HL-60 (cell line): ENCODE data around the gene CDS2.

Source experiments
- DNase-seq, 2 experiments: peaks; one replicate each; pipeline ENCODE4 v3.0.0-alpha.2; 2010 to 2020; ENCODE audit warnings: low read depth in 1 of 2, low spot score in 1 of 2
- H3K27ac ChIP-seq: fragments of 250-450 bp; sonication (Bioruptor Pico); replicated peaks from 2 replicates; pipeline ENCODE4 v1.5.1; 2020; ENCODE audit warnings: mild to moderate bottlenecking, moderate library complexity
- H3K27me3 ChIP-seq: fragments of 250-450 bp; sonication (Bioruptor Pico); 2 replicates; pipeline ENCODE4 v1.5.1; 2021; ENCODE audit warnings: mild to moderate bottlenecking, moderate library complexity; ENCODE audit not compliant: insufficient read depth, poor library complexity, severe bottlenecking
- H3K4me3 ChIP-seq: replicated peaks from 2 replicates; pipeline ENCODE4 v1.5.1; 2011; ENCODE audit warnings: mild to moderate bottlenecking, control low read depth, low read length; ENCODE audit not compliant: insufficient read depth
- GABPA ChIP-seq: IDR thresholded peaks from 2 replicates; pipeline ENCODE4 v1.6.1; 2012; ENCODE audit warnings: low read depth
- POLR2AphosphoS5 ChIP-seq: IDR thresholded peaks from 2 replicates; pipeline ENCODE4 v1.6.1; 2012; ENCODE audit warnings: low read depth
- SPI1 ChIP-seq: IDR thresholded peaks from 2 replicates; pipeline ENCODE4 v1.6.1; 2012; ENCODE audit warnings: low read depth, mild to moderate bottlenecking, borderline replicate concordance
- TF ChIP-seq, protein P1 (sequence below): IDR thresholded peaks from one replicate; pipeline ENCODE4 v1.5.1; 2011; ENCODE audit warnings: low read length, control low read depth, inconsistent platforms; ENCODE audit not compliant: insufficient read depth
- TF ChIP-seq, protein P2 (sequence below): IDR thresholded peaks from 2 replicates; pipeline ENCODE4 v1.6.1; 2012; ENCODE audit warnings: low read depth; ENCODE audit not compliant: insufficient replicate concordance

The CDS2 gene

DNA sequence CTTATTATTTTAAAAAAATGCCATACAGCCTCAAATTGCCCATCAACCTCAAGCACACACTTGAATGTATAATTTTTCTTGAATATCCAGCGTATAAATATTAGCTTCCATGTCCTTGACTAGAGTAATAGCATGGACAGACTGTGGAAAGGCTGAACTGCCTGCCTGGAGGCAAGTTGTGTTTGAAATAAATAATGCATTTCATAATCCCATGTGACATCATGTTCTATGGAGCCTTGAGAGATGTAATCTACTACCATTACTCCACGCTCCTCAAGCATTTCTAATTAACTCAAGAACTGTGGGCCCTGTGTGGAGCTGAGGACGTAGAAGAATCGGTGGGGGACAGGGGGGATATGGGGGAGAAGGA lies 94.2 kb downstream of the CDS2 start:
- no peak overlapping the region for H3K4me3 ChIP-seq
- H3K27ac ChIP-seq = no peak overlapping the region
- H3K27me3 ChIP-seq = no peaks in the 10 kb centered on the region
- TF ChIP-seq POLR2AphosphoS5 = no peak
- TF ChIP-seq GABPA = no peak
- TF ChIP-seq, protein P1, sequence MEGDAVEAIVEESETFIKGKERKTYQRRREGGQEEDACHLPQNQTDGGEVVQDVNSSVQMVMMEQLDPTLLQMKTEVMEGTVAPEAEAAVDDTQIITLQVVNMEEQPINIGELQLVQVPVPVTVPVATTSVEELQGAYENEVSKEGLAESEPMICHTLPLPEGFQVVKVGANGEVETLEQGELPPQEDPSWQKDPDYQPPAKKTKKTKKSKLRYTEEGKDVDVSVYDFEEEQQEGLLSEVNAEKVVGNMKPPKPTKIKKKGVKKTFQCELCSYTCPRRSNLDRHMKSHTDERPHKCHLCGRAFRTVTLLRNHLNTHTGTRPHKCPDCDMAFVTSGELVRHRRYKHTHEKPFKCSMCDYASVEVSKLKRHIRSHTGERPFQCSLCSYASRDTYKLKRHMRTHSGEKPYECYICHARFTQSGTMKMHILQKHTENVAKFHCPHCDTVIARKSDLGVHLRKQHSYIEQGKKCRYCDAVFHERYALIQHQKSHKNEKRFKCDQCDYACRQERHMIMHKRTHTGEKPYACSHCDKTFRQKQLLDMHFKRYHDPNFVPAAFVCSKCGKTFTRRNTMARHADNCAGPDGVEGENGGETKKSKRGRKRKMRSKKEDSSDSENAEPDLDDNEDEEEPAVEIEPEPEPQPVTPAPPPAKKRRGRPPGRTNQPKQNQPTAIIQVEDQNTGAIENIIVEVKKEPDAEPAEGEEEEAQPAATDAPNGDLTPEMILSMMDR = no peak
- DNase-seq = no peak

DNA sequence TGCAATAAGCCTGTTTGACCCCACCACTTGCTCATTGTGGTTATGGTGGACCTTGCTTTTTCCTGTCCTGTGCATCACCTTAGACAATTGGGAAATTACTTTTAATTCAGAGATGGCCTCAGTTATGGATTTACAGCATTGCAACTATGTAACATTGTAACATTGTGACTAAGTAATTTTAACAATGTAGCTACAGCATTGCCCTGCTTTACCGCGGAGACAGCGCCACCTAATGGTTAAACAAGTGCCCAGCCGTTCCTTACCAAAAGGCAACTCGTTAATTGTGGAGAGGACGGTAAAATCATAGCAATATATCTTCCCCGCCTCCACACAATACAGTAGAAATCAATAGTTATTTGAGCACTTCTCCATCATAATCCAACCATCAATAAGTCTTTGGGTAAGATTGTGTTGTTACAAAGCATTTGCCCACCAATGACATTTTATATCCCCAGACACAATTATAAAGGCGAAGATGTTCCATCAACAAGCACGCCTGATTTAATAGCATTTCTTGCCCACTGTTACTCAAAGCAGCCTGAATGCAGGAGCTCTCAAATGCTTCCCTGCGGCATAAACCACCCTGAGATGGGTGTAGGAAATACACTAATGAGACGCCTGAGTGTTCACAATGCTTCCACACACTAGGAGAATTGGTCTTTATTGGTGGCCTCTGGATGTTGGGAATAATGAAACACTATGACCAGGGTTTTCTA lies 96.3 kb downstream of the CDS2 start:
- peak; percentile 7 to 53 for DNase-seq
- Histone ChIP-seq H3K27me3 (no peaks in the 10 kb centered on the region), H3K4me3 (no peak overlapping the region), H3K27ac (no peak overlapping the region)
- TF ChIP-seq POLR2AphosphoS5 = no peak
- TF ChIP-seq, protein P1 = peak; percentile 93

DNA sequence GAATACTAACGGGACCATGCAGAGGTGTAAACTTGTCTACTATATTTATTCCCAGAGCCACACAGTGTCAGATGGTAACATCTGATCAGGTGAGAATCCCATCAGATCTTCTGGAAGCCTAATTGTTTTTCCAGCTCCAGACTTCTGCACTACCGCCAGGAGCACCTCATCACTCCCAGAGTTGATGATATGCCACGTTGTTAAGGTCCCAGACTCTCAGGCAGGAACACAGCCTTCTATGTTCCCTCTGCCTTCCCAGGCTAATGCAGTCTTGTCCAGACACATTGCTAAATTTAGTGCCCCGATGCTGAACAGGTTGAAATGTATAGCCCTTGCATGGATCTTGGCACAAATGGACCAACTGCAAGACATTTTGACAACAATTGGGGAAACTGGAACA lies 103.7 kb downstream of the CDS2 start:
- Histone ChIP-seq H3K27me3 (peaks cover 5% of the 10 kb centered on the region), H3K27ac (no peak overlapping the region), H3K4me3 (no peak overlapping the region)
- no peak for TF ChIP-seq GABPA
- TF ChIP-seq, protein P2, sequence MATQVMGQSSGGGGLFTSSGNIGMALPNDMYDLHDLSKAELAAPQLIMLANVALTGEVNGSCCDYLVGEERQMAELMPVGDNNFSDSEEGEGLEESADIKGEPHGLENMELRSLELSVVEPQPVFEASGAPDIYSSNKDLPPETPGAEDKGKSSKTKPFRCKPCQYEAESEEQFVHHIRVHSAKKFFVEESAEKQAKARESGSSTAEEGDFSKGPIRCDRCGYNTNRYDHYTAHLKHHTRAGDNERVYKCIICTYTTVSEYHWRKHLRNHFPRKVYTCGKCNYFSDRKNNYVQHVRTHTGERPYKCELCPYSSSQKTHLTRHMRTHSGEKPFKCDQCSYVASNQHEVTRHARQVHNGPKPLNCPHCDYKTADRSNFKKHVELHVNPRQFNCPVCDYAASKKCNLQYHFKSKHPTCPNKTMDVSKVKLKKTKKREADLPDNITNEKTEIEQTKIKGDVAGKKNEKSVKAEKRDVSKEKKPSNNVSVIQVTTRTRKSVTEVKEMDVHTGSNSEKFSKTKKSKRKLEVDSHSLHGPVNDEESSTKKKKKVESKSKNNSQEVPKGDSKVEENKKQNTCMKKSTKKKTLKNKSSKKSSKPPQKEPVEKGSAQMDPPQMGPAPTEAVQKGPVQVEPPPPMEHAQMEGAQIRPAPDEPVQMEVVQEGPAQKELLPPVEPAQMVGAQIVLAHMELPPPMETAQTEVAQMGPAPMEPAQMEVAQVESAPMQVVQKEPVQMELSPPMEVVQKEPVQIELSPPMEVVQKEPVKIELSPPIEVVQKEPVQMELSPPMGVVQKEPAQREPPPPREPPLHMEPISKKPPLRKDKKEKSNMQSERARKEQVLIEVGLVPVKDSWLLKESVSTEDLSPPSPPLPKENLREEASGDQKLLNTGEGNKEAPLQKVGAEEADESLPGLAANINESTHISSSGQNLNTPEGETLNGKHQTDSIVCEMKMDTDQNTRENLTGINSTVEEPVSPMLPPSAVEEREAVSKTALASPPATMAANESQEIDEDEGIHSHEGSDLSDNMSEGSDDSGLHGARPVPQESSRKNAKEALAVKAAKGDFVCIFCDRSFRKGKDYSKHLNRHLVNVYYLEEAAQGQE = no peak
- TF ChIP-seq, protein P1 = no peak
- TF ChIP-seq SPI1 = no peak
- TF ChIP-seq POLR2AphosphoS5 = no peak
- DNase-seq = no peak

DNA sequence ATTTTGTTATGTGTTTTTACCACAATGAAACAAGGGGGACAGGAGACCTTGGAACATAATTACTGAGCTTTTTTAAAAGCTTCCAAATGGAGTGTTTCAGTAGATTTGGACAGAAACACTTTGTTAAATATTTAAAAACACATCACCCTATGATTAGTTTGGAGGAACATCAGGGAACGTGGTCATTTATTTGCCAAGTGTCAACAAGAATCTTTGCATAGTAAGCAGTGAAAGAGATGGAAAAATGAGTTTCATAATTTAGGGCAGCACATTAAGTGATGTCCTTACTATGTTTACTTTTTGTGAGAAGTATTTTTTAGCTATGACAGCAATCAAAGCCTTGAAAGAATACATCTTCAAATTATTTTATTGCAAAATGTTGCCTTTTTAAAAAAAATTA lies 107.3 kb downstream of the CDS2 start:
- TF ChIP-seq, protein P1 = no peak
- TF ChIP-seq, protein P2 = no peak
- TF ChIP-seq GABPA (no peak), SPI1 (no peak), POLR2AphosphoS5 (no peak)
- DNase-seq = no peak
- Histone ChIP-seq H3K27me3 (peaks cover 7% of the 10 kb centered on the region), H3K4me3 (no peak overlapping the region), H3K27ac (no peak overlapping the region)
